ENCODE data around the gene TTC24. TPM values are rescaled to one million over a fixed set of nuclear protein-coding genes. Genes with fewer than 3 reads are reported as not detected.

The TTC24 gene
- polyA plus RNA-seq, 3 donors: 0.14 to 0.31 TPM; not detected in 1

GRCh38 chr1:156616463-156616862 lies 36.9 kb downstream of the TTC24 start:
- peak overlapping the region in 1 of 2 donors; percentile 62 for H3K4me3 Mint-ChIP-seq
- Histone ChIP-seq H3K9me3 (replicated peaks in 1 of 2; ENCODE audit: control insufficient read depth in 1 of 2, insufficient read depth in 1 of 2, low read length in 2 of 2) (no peaks in the 10 kb centered on the region), H3K36me3 (replicated peaks in 1 of 2; ENCODE audit: control insufficient read depth in 1 of 2, insufficient read depth in 2 of 2, low read length in 2 of 2) (no peaks in the 10 kb centered on the region), H2AFZ (ENCODE audit: insufficient read depth, low read depth, low read length, poor library complexity, severe bottlenecking) (no peak overlapping the region), H3K9ac (ENCODE audit: insufficient read depth, low read length, poor library complexity, severe bottlenecking) (no peak overlapping the region), H3K4me1 (ENCODE audit: control insufficient read depth in 1 of 2, insufficient read depth in 2 of 2, low read length in 2 of 2) (no peaks in the 10 kb centered on the region), H3K27me3 (ENCODE audit: control insufficient read depth in 2 of 2, insufficient read depth in 2 of 2, low read length in 2 of 2) (peaks cover 26 to 51% of the 10 kb centered on the region in 2 donors), H3K4me2 (replicated peaks; ENCODE audit: extremely low read depth, low read length, poor library complexity, severe bottlenecking) (no peak overlapping the region), H3K4me3 (replicated peaks in 1 of 3; ENCODE audit: low read depth in 2 of 3, low read length in 3 of 3) (no peak overlapping the region), H4K20me1 (ENCODE audit: insufficient read depth, low read length) (no peaks in the 10 kb centered on the region), H3K79me2 (ENCODE audit: insufficient read depth, low read length) (no peaks in the 10 kb centered on the region), H3K27ac (ENCODE audit: low read depth in 1 of 2, low read length in 2 of 2) (no peak overlapping the region)
- H3K36me3 Mint-ChIP-seq: no peaks in the 10 kb centered on the region
- no peak overlapping the region for H3K27ac Mint-ChIP-seq
- intact Hi-C loops (cut with micrococcal nuclease): no loop called here
- H3K9me3 Mint-ChIP-seq: peaks cover 0 to 7% (median 0%) of the 10 kb centered on the region in 7 donors
- WGBS (ENCODE audit: insufficient coverage): 47% methylated on average over 2 of the region's 5 CpGs
- peaks cover 6% of the 10 kb centered on the region for H3K4me1 Mint-ChIP-seq
- peaks cover 43 to 85% (median 54%) of the 10 kb centered on the region in 3 donors for H3K27me3 Mint-ChIP-seq (ENCODE audit: low read depth in 3 of 3)
- TF ChIP-seq CTCF (IDR thresholded peaks at IDR 0.05): no peak
- DNase-seq: no peak

GRCh38 chr1:156618853-156619581 lies 39.5 kb downstream of the TTC24 start, which contains the start of gene HAPLN2:
HAPLN2 (plus strand) TSS chr1:156619415; CDS start chr1:156623491, 4,076 bp downstream.
- intact Hi-C loops (cut with micrococcal nuclease): no loop called here
- no peak for DNase-seq

More at GRCh38 chr1:156618853-156619581, 39.5 kb downstream of the TTC24 start, which contains the start of gene HAPLN2:
- Mint-ChIP-seq H3K4me3 (peak within 1 kb of the TSS in 1 of 2 donors; percentile 62), H3K4me1 (peaks cover 1% of the 10 kb centered on the region), H3K9me3 (peaks cover 0 to 15% (median 0%) of the 10 kb centered on the region in 7 donors), H3K27ac (no peak within 1 kb of the TSS), H3K36me3 (no peaks in the 10 kb centered on the region), H3K27me3 (ENCODE audit: low read depth in 3 of 3) (peaks cover 62 to 92% (median 70%) of the 10 kb centered on the region in 3 donors)
- Histone ChIP-seq H3K9me3 (replicated peaks in 1 of 2; ENCODE audit: control insufficient read depth in 1 of 2, insufficient read depth in 1 of 2, low read length in 2 of 2) (peaks cover 0 to 8% of the 10 kb centered on the region in 2 donors), H3K27me3 (ENCODE audit: control insufficient read depth in 2 of 2, insufficient read depth in 2 of 2, low read length in 2 of 2) (peaks cover 41 to 69% of the 10 kb centered on the region in 2 donors), H3K4me2 (replicated peaks; ENCODE audit: extremely low read depth, low read length, poor library complexity, severe bottlenecking) (no peak within 1 kb of the TSS), H3K27ac (ENCODE audit: low read depth in 1 of 2, low read length in 2 of 2) (no peak within 1 kb of the TSS), H2AFZ (ENCODE audit: insufficient read depth, low read depth, low read length, poor library complexity, severe bottlenecking) (no peak within 1 kb of the TSS), H3K4me1 (ENCODE audit: control insufficient read depth in 1 of 2, insufficient read depth in 2 of 2, low read length in 2 of 2) (peaks cover 1 to 5% of the 10 kb centered on the region in 2 donors), H4K20me1 (ENCODE audit: insufficient read depth, low read length) (no peaks in the 10 kb centered on the region), H3K36me3 (replicated peaks in 1 of 2; ENCODE audit: control insufficient read depth in 1 of 2, insufficient read depth in 2 of 2, low read length in 2 of 2) (no peaks in the 10 kb centered on the region), H3K79me2 (ENCODE audit: insufficient read depth, low read length) (no peaks in the 10 kb centered on the region), H3K9ac (ENCODE audit: insufficient read depth, low read length, poor library complexity, severe bottlenecking) (no peak within 1 kb of the TSS), H3K4me3 (replicated peaks in 1 of 3; ENCODE audit: low read depth in 2 of 3, low read length in 3 of 3) (no peak within 1 kb of the TSS)
- no peak for TF ChIP-seq CTCF (IDR thresholded peaks at IDR 0.05)
- WGBS (ENCODE audit: insufficient coverage): 3% methylated on average over 3 of the region's 7 CpGs
